NCI-H524 (cell line): Measurements from ENCODE around the gene MMADHC.
A peak's percentile ranks its signal among the peaks of the same experiment; 100 is the strongest.
"Not testable (repeated sequence)": the region's sequence is repeated elsewhere in the genome, so short reads cannot be mapped to it uniquely, and the experiment has no call there.

ENCODE experiments used
- DNase-seq, 2 experiments: peaks; one replicate each; lab custom pipeline; 2025; lab: John Stamatoyannopoulos, UW

MMADHC gene

DNA sequence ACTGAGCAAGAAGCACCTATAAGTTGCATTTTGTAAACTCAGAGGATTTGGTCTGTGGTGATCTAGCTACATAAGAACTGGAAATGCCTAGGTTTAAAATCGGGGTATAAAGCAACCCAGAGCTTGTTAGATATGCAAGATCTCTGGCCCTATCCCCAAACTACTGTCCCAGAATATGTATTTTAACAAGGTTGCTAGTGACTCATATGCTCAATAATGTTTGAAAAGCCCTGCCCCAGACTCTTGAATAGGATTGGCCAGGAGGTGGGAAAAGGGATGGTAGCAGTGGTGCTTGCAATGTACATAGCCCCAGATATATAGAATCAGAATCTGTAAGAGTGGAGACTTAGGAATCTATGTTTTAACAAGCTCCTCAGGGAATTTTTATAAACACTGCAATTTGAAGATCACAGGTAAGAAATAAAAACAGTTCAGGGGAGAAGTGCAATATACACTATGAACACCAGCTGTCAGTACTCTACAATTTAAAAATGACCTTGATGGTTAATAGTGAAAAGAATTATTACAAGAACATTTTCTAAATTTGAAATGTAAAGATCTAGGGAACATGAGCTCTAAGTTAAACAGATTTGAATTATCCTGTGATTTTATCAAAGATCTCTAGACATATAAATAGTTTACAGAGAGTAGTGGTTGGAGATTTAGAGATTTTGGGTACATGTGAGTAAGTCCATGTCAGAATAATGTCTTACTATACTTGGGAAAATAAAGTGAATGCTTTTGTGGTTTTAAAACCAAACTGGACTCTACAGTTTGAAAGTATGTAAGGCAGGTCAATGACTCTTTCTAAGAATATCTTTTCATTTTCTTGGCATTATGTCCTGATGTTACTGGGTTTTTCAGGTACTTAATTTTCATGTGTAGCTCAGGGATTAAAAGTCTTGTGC is 7.7 kb upstream of the MMADHC start:
- DNase-seq: no peak

DNA sequence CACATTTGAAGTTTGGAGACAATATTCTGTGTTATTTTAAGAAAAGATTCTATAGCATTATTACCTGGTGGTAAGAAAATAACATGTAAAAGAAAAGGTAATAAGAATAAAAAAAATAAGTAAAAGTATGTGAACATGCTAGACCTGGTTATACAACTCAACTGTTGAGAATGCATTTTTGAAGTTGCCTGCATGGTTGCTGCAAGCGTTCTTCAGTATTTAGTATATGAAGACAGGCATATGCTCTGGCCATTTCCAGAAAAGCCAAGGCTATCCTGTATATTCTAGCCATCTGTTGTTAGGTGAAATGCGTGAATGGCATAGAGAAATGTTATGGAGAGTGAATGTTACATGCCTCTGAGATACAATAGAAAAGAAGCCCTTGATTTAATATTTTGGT is 6.8 kb upstream of the MMADHC start:
- DNase-seq: no peak

DNA sequence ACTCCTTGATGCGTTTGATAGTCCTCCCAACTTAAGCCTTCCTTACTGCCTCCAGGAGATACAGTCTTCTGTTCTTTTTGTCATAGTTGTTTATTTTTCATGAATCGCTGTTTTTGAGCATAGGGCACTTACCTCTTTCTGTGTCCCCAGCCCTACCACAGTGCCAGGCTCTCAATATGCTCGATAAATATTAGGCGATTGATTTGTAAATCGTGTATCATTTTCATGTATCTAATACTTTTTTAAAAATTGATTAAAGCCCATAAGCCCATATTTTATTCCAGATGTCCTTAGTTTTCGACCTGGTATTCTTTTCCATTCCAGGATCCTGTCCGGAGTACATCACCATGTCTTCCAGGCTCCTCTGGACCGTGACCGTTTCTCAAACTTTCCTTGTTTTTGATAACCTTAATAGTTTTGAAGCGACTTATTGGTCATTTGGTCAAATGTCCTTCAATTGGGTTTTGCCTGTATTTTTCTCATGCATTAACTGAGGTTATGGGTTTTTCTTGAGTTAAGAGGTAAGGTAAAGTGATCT is 444 bp upstream of the MMADHC start:
- DNase-seq: peak in 1 of 2 experiments; percentile 13

DNA sequence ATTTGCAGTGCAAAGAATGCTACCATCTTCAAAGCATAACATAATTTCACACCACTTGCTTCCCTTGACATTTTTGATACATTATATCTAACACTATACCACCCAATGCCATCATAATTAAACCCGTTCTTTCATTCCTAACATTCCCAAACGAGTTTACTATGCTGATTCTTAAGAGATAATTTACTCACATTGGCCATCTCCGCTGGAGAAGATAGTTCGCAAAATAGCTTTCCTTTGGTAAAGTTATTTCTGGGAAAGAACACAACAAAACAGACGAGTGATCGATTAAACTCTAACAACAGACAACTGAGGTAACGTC is 716 bp downstream of the MMADHC start:
- no peak for DNase-seq

DNA sequence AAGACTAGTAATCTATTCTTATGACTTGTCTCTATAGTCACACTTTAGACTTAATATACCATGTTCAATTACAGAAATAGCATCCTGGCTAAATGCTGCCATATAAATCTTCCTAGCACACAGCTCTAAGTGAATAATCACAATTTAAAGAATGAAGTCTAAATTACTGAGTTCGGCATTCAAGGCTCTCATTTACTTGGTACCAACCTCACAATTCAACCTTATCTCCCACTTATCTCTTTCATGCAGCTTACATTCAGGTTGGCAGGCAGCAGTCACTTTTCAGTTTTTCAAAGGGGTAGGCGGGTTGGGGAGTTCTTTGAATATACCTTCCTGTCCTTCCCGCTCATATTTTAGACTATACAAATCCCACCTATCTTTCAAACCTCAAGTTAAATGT is 1.5 kb downstream of the MMADHC start:
- no peak for DNase-seq

DNA sequence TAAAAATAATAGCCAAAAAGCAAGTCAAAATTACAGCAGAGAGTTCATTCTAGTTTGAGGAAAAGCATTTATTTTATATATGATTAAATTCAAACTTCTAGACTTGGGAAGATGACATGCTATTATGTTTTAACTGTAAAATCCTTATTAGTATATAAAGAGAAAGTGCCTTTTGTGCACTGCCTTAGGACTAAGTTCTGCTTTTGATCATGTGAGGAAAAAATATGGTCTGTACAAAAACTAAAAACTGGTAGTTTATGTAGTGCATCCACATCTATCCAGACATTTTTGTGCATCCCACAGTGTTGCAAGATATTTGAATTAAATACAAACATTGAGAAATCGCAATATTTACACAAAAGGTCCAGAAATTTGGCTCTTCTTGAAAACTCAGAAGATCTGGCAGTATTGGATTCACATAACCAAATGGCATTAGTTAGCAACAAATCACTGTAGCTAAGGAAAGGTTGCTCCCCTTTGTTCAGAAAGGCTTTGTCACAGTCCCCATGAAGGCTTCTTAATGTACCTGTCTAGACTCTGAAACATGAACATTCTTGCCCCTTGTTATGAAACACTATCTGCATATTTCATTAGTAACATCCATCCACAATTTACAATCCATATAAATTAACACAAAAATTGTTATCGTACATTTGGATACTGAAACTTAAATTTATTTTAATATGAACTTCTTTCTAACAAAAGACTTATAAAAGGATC is 2.2 kb downstream of the MMADHC start:
- no peak for DNase-seq

DNA sequence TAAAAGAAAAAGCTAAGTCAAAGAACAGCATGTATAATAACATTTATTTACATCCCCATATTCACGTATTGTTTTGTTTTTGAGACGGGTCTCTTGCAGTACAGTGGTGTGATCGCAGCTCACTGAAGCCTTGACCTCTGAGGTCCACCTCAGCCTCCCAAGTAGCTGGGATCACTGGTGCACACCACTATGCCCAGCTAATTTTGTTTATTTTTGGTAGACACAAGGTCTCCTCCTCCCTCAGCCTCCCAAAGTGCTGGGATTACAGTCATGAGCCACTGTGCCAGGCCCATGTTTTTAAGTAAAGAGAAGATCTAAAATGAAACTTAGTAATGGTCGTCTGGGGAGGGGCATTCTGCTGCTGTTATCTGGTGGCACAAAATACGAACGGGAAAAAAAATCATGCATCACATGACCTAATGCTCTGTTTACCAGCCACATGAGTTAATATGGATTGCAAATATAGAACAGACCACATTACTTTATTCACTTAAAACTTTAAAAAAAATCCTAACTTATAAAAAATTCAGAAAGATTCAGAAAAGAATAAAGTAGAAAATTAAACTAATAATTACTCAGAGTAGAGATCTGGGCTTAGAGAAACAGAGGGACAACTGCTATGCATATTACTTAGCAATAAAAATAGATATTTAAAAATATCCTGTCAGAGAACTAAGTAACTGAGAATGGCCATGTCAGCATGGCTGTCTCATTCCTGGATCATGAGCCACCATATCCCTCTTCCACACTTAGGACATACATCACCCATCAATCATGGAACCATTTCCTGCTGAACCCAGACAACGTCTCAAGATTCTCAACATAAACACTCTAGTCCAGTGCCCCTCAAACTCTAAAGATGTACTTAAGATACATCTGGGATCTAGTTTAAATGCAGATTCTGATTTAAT is 7.3 kb downstream of the MMADHC start:
- DNase-seq: no peak

DNA sequence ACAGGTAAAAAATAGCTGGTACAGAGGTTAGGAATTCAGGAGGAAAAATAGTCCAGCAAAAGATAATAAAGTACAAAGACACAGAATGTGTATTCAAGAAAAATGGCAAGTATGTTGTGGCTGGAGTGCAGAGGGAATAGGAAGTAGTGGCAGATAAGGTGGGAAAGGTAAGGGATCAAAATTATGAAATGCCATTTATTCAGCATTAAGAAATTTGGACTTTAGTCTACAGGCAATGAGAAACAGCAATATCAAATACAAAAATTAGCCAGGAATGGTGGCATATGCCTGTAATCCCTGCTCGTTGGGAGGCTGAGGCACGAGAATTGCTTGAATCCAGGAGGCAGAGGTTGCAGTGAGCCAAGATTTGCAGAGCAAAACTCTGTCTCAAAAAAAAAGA is 10.3 kb downstream of the MMADHC start:
- DNase-seq: no peak

DNA sequence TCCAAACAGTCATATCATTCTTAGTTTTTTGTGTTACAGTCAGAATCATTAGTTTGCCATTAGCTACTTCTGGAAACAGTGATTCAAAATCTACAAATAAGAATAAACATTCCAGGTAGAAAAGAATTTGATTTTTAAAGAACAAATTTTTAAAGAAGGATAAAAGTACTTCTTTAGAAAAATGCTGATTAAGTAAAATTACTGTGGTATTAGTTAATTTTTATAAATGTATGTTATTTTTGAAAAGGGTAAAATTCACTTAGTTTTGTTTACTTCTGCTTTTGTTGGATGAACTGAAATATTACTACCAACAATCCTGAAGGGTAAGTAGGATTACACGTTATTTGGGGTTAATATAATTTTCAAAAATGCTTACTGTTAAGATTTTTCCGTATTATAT is 11.8 kb downstream of the MMADHC start:
- no peak for DNase-seq

DNA sequence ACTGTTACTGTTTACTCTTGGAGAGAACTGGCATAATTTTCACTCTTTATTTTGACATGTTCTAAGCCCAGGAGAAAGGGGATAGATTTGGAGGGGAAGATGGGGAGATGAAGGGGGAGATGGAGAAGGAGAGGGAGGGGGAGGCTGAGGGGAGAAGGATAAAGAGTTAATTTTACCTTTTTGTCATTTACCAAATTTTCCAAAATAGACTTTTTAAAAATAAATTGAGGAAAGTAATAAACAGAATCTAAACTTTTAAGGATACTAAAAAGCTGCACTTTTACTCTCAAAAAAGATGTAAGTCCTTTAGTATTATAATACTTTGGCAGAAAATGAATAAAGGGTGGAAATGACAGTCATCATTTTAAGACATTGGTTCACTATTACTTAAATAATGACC is 12.3 kb downstream of the MMADHC start:
- DNase-seq: no peak

DNA sequence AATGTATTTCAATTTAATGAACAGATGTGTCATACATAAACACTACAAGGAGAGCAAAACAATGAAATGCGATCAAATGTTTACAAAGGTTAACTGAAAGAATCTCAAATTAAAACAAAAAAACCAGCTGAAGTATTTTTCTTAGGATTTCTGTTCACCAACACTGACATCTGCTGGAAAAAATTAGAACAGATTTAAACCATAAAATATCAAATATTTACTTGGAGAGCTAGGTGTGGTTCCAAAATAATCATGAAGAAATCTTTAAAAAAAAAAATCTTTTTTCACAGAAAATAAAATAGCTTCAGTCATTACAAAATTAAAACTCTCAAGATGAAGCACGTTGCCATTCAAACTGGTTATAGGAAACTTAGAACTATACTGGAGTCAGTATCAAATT is 13.8 kb downstream of the MMADHC start:
- no peak for DNase-seq

DNA sequence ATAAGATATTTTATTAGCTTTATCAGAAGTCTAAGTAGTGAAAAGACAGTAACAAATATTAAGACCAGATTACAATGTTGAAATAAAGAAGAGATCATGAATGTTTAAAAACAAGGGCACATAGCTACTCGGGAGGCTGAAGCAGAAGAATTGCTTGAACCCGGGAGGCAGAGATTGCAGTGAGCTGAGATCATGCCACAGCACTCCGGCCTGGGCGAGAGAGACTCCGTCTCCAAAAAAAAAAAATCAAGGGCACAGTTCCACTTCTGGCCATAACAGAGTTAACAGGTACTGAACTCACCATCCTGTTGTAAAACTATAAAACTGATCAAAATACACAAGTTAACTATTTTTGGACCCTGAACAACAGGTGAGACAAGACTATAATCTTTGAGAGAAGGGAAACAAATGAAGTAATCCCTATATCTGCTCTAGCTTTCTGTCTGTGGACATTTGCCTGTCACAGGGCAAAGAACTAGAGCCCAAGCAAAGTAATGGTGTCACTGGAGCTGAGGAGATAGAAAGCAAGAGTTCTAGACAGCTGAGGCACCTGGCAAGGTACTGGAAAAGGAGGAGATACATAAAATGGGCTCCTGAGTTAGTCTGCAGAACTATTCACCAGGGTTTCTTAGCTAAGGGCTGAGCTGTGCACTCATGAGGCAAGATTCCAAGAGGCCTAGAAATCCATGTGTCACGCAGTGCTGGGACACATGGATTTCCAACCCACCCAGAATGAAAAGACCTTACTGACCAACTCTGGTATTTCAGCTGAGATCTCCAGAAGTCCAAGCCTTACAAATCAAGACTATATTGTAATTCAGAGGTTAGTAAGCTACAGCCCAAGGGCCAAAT is 15.2 kb downstream of the MMADHC start:
- no peak for DNase-seq

DNA sequence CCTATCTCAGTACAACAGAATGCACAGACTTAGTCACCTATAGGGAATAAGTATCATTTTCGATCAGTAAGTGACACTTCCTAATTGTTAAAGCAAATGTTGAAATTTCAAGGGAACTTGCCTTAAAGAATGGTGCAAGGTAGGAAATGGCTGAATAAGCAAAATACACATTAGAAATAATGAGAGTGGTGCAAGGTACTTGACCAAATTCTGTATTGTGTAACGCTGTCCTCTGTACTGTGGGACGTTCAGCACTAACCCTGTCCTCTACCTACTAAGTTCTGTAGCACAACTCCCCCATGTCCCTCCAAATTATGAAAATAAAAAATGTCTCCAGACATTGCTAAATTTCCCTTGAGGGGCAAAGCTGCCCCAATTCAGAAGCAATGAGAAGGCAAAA is 19.4 kb downstream of the MMADHC start:
- no peak for DNase-seq

DNA sequence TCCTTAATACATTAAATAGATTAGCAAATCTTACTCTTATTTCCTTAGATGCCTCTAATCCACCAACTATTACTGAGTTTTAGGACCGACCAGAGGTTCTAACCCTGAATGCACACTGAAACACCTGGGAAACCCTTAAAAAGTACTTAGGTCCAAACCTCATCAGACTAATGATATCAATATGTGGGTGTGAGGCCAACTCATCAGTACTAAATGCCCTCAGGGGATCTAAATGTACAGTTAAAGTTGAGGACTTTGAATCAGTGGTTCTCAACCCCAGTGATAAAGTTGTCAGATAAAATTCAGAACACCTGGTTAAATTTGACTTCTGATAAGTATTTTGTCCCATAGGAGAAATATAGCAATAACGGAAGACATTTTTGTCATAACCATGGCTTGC is 20.9 kb downstream of the MMADHC start:
- no peak for DNase-seq

DNA sequence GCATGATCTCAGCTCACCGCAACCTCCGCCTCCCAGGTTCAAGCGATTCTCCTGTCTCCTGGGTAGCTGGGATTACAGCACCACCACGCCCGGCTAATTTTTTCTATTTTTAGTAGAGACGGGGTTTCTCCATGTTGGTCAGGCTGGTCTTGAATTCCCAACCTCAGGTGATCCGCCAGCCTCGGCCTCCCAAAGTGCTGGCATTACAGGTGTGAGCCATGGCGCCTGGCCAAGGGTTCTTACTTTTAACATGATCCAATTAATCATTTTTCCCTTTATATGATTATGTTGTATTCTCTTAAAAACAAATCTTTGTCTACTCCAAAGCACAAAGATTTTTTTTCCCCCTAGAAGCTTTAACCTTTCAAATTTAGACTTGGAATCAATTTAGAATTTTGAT is 21.9 kb downstream of the MMADHC start:
- not testable (repeated sequence) for DNase-seq

DNA sequence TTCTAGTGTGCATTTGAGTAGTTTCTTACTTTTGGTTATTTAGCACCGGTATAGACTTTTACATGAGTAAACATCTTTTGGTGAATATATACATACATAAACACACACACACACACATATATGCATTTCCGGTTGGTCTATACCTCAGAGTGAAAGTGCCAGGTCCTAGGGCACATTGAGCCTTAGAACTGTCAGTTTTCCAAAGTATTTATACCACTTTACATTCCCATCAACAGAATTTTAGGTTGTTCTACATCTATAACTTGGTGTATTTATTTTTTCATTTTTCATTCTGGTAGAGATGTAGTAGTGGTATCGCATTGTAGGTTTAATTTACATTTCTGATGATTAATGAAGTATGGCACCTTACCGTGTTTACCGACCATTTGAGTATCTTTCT is 22.6 kb downstream of the MMADHC start:
- no peak for DNase-seq

DNA sequence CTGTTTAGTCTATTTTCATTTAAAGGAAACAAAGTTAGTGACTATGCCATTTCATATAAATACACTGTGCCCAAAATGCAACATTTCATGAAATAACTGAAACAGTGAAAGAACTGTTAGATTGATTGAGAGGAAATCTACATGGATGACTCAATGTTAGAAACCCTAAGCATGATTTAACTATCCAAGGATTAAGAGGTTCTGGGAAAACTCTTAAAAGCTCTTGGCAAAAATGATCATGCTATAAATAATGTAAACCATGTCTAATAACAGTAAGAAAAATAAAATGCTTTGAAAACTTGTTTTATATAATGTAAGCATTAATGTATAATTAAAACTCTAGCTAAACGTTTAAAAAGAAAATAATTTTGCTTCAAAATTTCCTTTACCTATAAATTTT is 23.5 kb downstream of the MMADHC start:
- no peak for DNase-seq

DNA sequence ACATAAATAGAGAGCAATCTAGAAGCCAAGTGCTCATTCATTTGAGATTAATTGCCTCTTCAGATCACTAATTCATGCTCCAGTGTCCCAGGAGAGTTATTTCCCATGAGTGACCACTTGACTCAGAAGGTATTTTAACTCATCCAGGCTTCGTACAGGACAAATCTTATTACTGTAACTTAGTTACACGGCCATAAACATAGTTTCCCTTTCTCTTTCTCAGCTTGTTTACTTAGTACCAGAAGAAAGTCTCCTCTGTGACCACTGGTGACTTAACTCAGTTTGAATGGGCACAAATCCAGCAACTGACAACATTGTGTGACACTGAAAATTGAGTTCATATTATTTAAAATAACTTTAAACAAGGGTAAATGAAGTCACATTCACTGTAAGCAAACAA is 25.3 kb downstream of the MMADHC start:
- DNase-seq: peak; percentile 11 to 58

DNA sequence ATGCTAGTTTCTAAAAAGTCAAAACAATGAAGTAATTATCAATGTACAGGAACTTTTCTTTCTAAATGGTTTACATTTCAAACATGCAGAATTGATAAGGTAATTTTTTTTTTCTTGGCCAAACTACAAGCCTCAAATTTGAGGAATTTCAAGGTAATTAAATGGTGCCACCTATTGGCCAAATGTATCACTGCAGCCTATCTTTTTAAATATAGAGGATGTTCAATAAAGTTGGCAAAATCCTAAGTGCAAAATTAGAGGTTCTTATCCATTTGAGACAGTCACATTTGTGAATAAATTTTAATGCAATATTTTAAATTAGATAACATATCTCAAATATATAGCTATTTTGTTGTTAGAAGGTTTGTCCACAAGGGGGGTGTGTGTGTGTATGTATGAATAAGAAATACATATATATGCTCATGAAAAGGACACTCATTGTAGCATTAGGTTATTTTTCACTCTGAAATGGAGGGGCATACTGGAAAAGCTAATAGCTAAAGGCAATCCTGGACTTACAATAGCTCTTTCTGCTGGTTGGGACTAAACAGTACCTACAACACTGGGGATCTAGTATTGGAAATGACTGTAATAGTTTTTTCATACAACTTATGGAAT is 26.2 kb downstream of the MMADHC start:
- DNase-seq: peak in 1 of 2 experiments; percentile 41

DNA sequence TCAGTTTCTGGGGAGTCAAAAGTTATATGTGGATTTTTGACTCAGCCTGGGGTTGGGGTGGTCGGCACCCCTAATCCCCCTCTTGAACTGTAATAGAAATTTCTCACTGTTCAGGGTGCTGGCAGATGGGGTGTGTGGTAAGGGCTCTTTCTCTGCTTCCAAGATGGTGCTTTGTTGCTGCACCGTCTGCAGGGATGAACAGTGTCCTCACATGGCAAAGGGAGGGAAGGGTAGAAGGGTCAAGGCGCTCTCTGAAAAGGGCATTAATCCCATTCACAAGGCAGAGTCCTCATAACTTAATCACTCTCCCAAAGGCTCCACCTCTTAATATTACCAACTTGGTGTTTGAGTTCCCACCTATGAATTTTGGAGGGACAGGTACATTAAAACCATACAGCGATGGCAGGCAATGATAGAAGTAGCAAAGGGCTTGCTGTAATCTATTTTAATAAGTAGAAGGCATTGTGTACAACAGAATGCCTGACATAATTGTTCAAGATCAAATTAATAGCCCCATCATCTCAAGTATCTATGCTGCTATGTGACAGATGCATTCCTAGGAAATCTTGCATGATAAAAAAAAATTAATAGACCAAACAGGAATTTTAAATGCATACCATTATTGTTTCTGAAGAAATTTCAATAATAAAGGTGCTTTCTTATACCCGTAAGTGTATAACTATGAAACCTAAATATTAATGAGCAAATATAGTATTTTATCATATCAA is 28.1 kb downstream of the MMADHC start:
- peak; percentile 13 to 59 for DNase-seq
